B cell (primary cell): Measurements from ENCODE around the gene PIBF1. TPM values are rescaled to one million over a fixed set of nuclear protein-coding genes. Genes with fewer than 3 reads are reported as not detected.

ENCODE experiments used
- ATAC-seq: fragments of 200-7000 bp; cut with Tn5 transposase; one replicate; pipeline ENCODE4 v1.10.0; 2021; ENCODE audit warnings: low read depth, mild to moderate bottlenecking, moderate number of reproducible peaks, moderate library complexity
- CTCF ChIA-PET: fragments of 350-600 bp; sonication (Branson Sonifier 250); formaldehyde crosslinking; loops from one replicate; lab custom pipeline; 2021; ENCODE audit warnings: antibody characterized with exemption, inconsistent platforms; lab: Charles Lee
- POLR2A ChIA-PET: fragments of 350-600 bp; sonication (Branson Sonifier 250); formaldehyde crosslinking; loops from one replicate; lab custom pipeline; 2021; ENCODE audit warnings: antibody characterized with exemption; lab: Charles Lee
- DNase-seq: peaks from one replicate; pipeline ENCODE4 v3.0.0; 2013
- H2AFZ ChIP-seq: 2 replicates; pipeline ENCODE4 v1.6.1; 2012; ENCODE audit warnings: mild to moderate bottlenecking, low read depth, low read length; ENCODE audit not compliant: insufficient read depth, poor library complexity, severe bottlenecking
- H3K27ac ChIP-seq, 2 donors: 1 replicate in 1 of 2; 2 replicates in 1 of 2; pipeline ENCODE4 v1.5.1; 2012 to 2013; ENCODE audit warnings: low read length in 2 of 2, mild to moderate bottlenecking in 2 of 2, moderate library complexity in 1 of 2
- H3K27me3 ChIP-seq, 4 experiments: fragments of 200-600 bp in 1 of 4; sonication (generic) in 1 of 4; replicated peaks in 1 of 4; 1 replicate in 2 of 4; 2 replicates in 2 of 4; pipeline versions ENCODE4 v1.6.1 to v1.7.0; 2013 to 2016; ENCODE audit warnings: low read length in 3 of 4, mild to moderate bottlenecking in 2 of 4, mixed read lengths in 1 of 4, moderate library complexity in 1 of 4; ENCODE audit not compliant: insufficient read depth in 4 of 4, control insufficient read depth in 3 of 4; ENCODE audit errors: control extremely low read depth in 1 of 4
- H3K36me3 ChIP-seq, 2 experiments: replicated peaks in 1 of 2; 1 replicate in 1 of 2; 2 replicates in 1 of 2; pipeline versions ENCODE4 v1.6.1 to v1.7.1; 2013; ENCODE audit warnings: low read length in 1 of 2; ENCODE audit not compliant: insufficient read depth in 2 of 2, control insufficient read depth in 1 of 2; ENCODE audit errors: control extremely low read depth in 1 of 2, extremely low read depth in 1 of 2
- H3K4me1 ChIP-seq, 2 donors: fragments of 200-600 bp in 1 of 2; sonication (generic) in 1 of 2; 1 replicate in 1 of 2; 2 replicates in 1 of 2; pipeline versions ENCODE4 v1.5.1 to v1.6.1; 2013 to 2017; ENCODE audit warnings: low read length in 2 of 2; ENCODE audit not compliant: control insufficient read depth in 2 of 2, insufficient read depth in 2 of 2
- H3K4me2 ChIP-seq: replicated peaks from 2 replicates; pipeline ENCODE3; 2012; ENCODE audit warnings: mild to moderate bottlenecking, low read depth, low read length; ENCODE audit not compliant: poor library complexity, severe bottlenecking
- H3K4me3 ChIP-seq, 5 experiments: fragments of 200-600 bp in 1 of 5; sonication (generic) in 1 of 5; 1 replicate in 3 of 5; 2 replicates in 2 of 5; pipeline versions ENCODE4 v1.5.1 to v1.7.0; 2011 to 2016; ENCODE audit warnings: low read length in 4 of 5, mild to moderate bottlenecking in 4 of 5, low read depth in 2 of 5, control low read depth in 1 of 5, moderate library complexity in 1 of 5; ENCODE audit not compliant: insufficient read depth in 1 of 5; ENCODE audit errors: control extremely low read depth in 1 of 5, extremely low read depth in 1 of 5
- H3K79me2 ChIP-seq: fragments of 200-600 bp; sonication (generic); one replicate; pipeline ENCODE4 v1.6.0; 2016; ENCODE audit warnings: low read length; ENCODE audit not compliant: control insufficient read depth, insufficient read depth
- H3K9ac ChIP-seq: fragments of 200-600 bp; sonication (generic); 2 replicates; pipeline ENCODE4 v1.6.1; 2017; ENCODE audit warnings: mild to moderate bottlenecking, low read length, moderate library complexity
- H3K9me3 ChIP-seq, 3 donors: one replicate each; pipeline versions ENCODE4 v1.6.1 to v1.7.1; 2013; ENCODE audit warnings: low read length in 2 of 3; ENCODE audit not compliant: control insufficient read depth in 2 of 3, insufficient read depth in 1 of 3; ENCODE audit errors: control extremely low read depth in 1 of 3
- H4K20me1 ChIP-seq: 2 replicates; pipeline ENCODE4 v1.6.0; 2012; ENCODE audit warnings: mild to moderate bottlenecking, low read length; ENCODE audit not compliant: insufficient read depth, control insufficient read depth, poor library complexity, severe bottlenecking
- H3K27ac Mint-ChIP-seq: one replicate; pipeline ENCODE4 v1.8.0; 2021; ENCODE audit warnings: mixed read lengths
- H3K27me3 Mint-ChIP-seq: one replicate; pipeline ENCODE4 v1.8.0; 2021; ENCODE audit warnings: mixed read lengths
- H3K4me1 Mint-ChIP-seq: one replicate; pipeline ENCODE4 v1.8.0; 2021; ENCODE audit warnings: mixed read lengths
- H3K4me3 Mint-ChIP-seq: one replicate; pipeline ENCODE4 v1.8.0; 2021; ENCODE audit warnings: mixed read lengths
- H3K9me3 Mint-ChIP-seq: one replicate; pipeline ENCODE4 v1.8.0; 2022; ENCODE audit warnings: mixed read lengths; ENCODE audit not compliant: insufficient read depth
- EZH2 ChIP-seq: IDR thresholded peaks from 2 replicates; pipeline ENCODE4 v1.6.1; 2012; ENCODE audit warnings: borderline replicate concordance, low read depth, mild to moderate bottlenecking, moderate library complexity, low read length; ENCODE audit not compliant: insufficient read depth, poor library complexity, severe bottlenecking
- WGBS: methylation state at CpG from one replicate; pipeline ENCODE4 v1.1.5; 2013; ENCODE audit warnings: missing lambda C conversion rate; ENCODE audit not compliant: insufficient coverage; 5-methylcytosine and 5-hydroxymethylcytosine counted together
- intact Hi-C: fragments of 100-400 bp; cut with micrococcal nuclease; formaldehyde crosslinking; loops from one replicate; pipeline ENCODE4 v1.10.0; 2022
- polyA plus RNA-seq: library from polyadenylated mRNA; depleted of rRNA; stranded (reverse); fragments of >200 nt; gene quantifications from 2 replicates; pipeline ENCODE4 v1.2.3, GENCODE V29; 2012
- total RNA-seq, 2 donors: library from RNA; stranded (reverse); fragments of 120-200 nt in 1 of 2; gene quantifications; 1 replicate in 1 of 2; 2 replicates in 1 of 2; pipeline versions ENCODE4 v1.2.3 to v1.2.4, GENCODE V29; 2013 to 2022
- TF ChIP-seq, protein P1 (sequence below): fragments of 200-600 bp; IDR thresholded peaks from one replicate; pipeline ENCODE4 v1.8.0; 2022; ENCODE audit warnings: antibody characterized with exemption, mild to moderate bottlenecking

The PIBF1 gene
- total and polyA plus RNA-seq, 2 donors (not counting 1 experiment from before 2014, with no cell fraction given) = 4.5 to 43.1 TPM

DNA sequence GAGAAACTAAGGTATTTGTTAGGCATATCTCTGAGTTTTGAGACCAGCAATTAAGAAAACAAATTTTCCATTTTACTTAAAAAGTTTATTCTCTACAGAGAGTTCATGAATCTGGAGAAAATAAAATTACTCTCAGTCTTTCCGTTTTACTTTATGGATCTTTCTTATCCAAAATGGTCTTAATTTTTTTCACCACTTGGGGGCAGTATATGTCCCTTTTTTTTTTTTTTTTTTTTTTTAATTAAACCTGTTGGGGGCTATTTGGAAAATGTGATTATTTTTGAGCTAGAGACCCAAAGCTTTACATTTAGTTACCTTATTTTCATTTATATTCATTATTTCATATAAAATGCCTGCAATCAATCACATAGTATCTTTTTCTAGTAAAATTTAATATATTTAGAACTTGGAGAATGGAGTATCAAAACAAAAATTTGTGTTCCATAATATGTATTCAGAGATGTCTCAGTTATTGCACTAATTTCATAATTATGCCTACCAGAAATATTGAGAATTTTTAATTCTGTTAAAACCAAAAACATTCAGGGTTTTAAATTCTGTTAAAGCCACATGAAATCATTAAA is 27.1 kb downstream of the PIBF1 start:
- H3K27ac Mint-ChIP-seq = no peak overlapping the region
- Histone ChIP-seq H3K4me1 (no peaks in the 10 kb centered on the region), H3K27me3 (no peaks in the 10 kb centered on the region), H3K36me3 (peaks cover 0 to 7% of the 10 kb centered on the region in 2 experiments), H2AFZ (no peak overlapping the region), H3K4me3 (no peak overlapping the region), H3K4me2 (no peak overlapping the region), H3K9ac (no peak overlapping the region), H4K20me1 (no peaks in the 10 kb centered on the region), H3K27ac (no peak overlapping the region), H3K9me3 (no peaks in the 10 kb centered on the region), H3K79me2 (peaks cover 6% of the 10 kb centered on the region)
- no peak for ATAC-seq
- intact Hi-C loops = loop anchor here (2.0 kb wide), 1 partner anchor 900 kb away; no protein-coding TSS in a partner anchor
- no peak overlapping the region for H3K4me3 Mint-ChIP-seq
- ChIA-PET POLR2A (no interaction called here), CTCF (interaction anchor here (0.7 to 2.4 kb wide), 4 partner anchors 9 to 859 kb away, joined by 3 to 9 read pairs (median 6); no protein-coding TSS in a partner anchor)
- H3K9me3 Mint-ChIP-seq = no peaks in the 10 kb centered on the region
- H3K27me3 Mint-ChIP-seq = no peaks in the 10 kb centered on the region
- no peaks in the 10 kb centered on the region for H3K4me1 Mint-ChIP-seq
- WGBS = no CpG with 5 or more reads among the region's 1 CpG
- no peak for TF ChIP-seq EZH2
- TF ChIP-seq, protein P1, sequence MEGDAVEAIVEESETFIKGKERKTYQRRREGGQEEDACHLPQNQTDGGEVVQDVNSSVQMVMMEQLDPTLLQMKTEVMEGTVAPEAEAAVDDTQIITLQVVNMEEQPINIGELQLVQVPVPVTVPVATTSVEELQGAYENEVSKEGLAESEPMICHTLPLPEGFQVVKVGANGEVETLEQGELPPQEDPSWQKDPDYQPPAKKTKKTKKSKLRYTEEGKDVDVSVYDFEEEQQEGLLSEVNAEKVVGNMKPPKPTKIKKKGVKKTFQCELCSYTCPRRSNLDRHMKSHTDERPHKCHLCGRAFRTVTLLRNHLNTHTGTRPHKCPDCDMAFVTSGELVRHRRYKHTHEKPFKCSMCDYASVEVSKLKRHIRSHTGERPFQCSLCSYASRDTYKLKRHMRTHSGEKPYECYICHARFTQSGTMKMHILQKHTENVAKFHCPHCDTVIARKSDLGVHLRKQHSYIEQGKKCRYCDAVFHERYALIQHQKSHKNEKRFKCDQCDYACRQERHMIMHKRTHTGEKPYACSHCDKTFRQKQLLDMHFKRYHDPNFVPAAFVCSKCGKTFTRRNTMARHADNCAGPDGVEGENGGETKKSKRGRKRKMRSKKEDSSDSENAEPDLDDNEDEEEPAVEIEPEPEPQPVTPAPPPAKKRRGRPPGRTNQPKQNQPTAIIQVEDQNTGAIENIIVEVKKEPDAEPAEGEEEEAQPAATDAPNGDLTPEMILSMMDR = peak; percentile 90
- peak; percentile 37 for DNase-seq

DNA sequence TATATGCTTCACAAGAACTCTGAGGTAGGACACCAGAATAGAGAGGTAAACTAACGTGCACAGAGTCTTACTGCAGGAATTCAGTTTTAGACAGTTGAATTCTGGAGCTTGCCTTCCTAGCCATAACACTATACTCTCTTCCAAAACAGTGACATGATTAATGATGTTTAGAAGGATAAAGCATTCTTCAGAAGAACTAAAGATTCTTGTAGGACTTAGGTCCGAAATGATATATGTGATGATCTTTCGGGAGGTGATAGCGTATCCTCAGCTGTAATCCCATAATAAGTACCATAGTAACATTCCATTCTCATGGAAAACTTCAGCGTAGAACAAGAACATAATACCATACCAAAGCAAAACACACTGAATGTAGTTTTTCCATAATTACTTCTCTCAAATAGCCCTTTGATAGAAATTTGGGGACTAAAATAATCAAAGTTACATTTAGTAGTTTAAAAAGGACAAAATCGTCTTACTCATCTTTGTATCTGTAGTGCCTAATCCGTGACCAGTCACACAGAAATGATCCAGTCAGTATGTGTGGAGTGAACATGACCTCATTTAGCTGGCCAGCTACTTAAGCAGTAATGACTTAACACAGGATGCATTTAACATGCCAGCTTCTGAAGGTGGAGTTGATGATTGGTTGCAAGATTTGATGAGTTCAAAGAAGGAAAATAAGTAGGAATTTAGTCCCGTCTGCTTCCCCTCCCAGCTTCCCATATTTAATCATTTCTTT is 38.4 kb downstream of the PIBF1 start:
- 100% methylated on average over 2 of the region's 8 CpGs for WGBS
- no peak overlapping the region for H2AFZ ChIP-seq
- no peaks in the 10 kb centered on the region for H3K27me3 Mint-ChIP-seq
- H3K4me2 ChIP-seq = no peak overlapping the region
- no peaks in the 10 kb centered on the region for H3K4me1 Mint-ChIP-seq
- DNase-seq (no peak), ATAC-seq (no peak)
- H3K4me3 Mint-ChIP-seq = no peak overlapping the region
- intact Hi-C loops = no loop called here
- H3K4me1 ChIP-seq = no peaks in the 10 kb centered on the region
- H4K20me1 ChIP-seq = no peaks in the 10 kb centered on the region
- no peak for TF ChIP-seq EZH2
- TF ChIP-seq, protein P1 = no peak
- no peaks in the 10 kb centered on the region for H3K27me3 ChIP-seq
- H3K4me3 ChIP-seq = no peak overlapping the region
- no peaks in the 10 kb centered on the region for H3K9me3 ChIP-seq
- H3K27ac ChIP-seq = no peak overlapping the region
- POLR2A ChIA-PET = no interaction called here
- no peaks in the 10 kb centered on the region for H3K9me3 Mint-ChIP-seq
- H3K9ac ChIP-seq = no peak overlapping the region
- peaks cover 4% of the 10 kb centered on the region for H3K79me2 ChIP-seq
- peaks cover 3 to 15% of the 10 kb centered on the region in 2 experiments for H3K36me3 ChIP-seq
- H3K27ac Mint-ChIP-seq = no peak overlapping the region
- CTCF ChIA-PET = no interaction called here
